ENCODE results near the gene STXBP2. TPM values are rescaled to one million over a fixed set of nuclear protein-coding genes. Genes with fewer than 3 reads are reported as not detected.

STXBP2 gene
- total and polyA plus RNA-seq, 4 experiments from 2014 or later = 73.1 to 220 (median 154) TPM

DNA sequence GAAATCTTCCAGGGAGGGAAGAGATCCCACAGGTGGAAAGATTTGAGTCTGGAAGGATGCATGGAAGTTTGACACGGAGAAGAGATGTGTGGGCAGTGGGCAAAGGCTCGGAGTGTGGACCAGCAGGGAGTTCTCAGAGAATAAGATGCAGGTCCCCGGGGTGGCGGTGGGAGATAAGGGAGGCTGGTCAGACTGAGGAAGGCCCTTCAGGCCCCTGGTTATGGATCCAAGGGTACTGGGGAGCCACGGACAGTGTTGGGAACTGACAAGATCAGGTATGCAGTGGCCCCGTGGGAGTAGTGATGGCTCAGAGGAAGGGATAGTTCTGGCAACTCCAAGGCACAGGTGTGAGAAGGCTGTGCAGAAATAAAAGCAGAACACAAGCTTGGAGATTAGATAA, 38.7 kb upstream of the STXBP2 start:
- intact Hi-C loops (cut with micrococcal nuclease) = no loop called here
- Histone ChIP-seq H3K4me1 (ENCODE audit: insufficient read depth, low read length) (peaks cover 11% of the 10 kb centered on the region), H3K4me3 (ENCODE audit: low read length in 2 of 2) (no peak overlapping the region), H3K27me3 (ENCODE audit: insufficient read depth, low read length) (peaks cover 6% of the 10 kb centered on the region), H3K9me3 (ENCODE audit: control insufficient read depth in 1 of 2, low read length in 2 of 2) (no peaks in the 10 kb centered on the region), H3K36me3 (ENCODE audit: insufficient read depth, low read length) (no peaks in the 10 kb centered on the region), H3K27ac (ENCODE audit: low read depth, low read length) (no peak overlapping the region)
- DNase-seq = no peak
- Mint-ChIP-seq H3K4me1 (peaks cover 3 to 6% (median 4%) of the 10 kb centered on the region in 4 donors), H3K27me3 (peaks cover 22 to 30% of the 10 kb centered on the region in 2 donors), H3K4me3 (peak overlapping the region in 2 of 8 donors; percentile 2 to 39), H3K9me3 (no peaks in the 10 kb centered on the region), H3K36me3 (peaks cover 0 to 3% of the 10 kb centered on the region in 2 donors), H3K27ac (no peak overlapping the region)
- ChIA-PET CTCF (ENCODE audit: partially characterized antibody) (interaction anchor here (1.1 kb wide), 1 partner anchor 30 kb away, joined by 3 read pairs; no protein-coding TSS in a partner anchor), POLR2A (ENCODE audit: partially characterized antibody) (no interaction called here)

GRCh38 chr19:7600721-7601120, 36.2 kb upstream of the STXBP2 start:
- no peak overlapping the region for H3K4me3 ChIP-seq (ENCODE audit: low read length in 2 of 2)
- H3K36me3 Mint-ChIP-seq = peaks cover 0 to 3% of the 10 kb centered on the region in 2 donors
- peaks cover 0 to 2% (median 0%) of the 10 kb centered on the region in 8 donors for H3K9me3 Mint-ChIP-seq
- peaks cover 6% of the 10 kb centered on the region for H3K27me3 ChIP-seq (ENCODE audit: insufficient read depth, low read length)
- H3K27me3 Mint-ChIP-seq = peaks cover 14 to 25% of the 10 kb centered on the region in 2 donors
- no peaks in the 10 kb centered on the region for H3K9me3 ChIP-seq (ENCODE audit: control insufficient read depth in 1 of 2, low read length in 2 of 2)
- intact Hi-C loops (cut with micrococcal nuclease) = no loop called here
- H3K36me3 ChIP-seq (ENCODE audit: insufficient read depth, low read length) = no peaks in the 10 kb centered on the region
- no peak overlapping the region for H3K4me3 Mint-ChIP-seq
- no peak overlapping the region for H3K27ac Mint-ChIP-seq
- H3K4me1 ChIP-seq (ENCODE audit: insufficient read depth, low read length) = peaks cover 8% of the 10 kb centered on the region
- no peak overlapping the region for H3K27ac ChIP-seq (ENCODE audit: low read depth, low read length)
- H3K4me1 Mint-ChIP-seq = peaks cover 0 to 2% (median under 1%) of the 10 kb centered on the region in 4 donors
- no peak for DNase-seq
- CTCF ChIA-PET (ENCODE audit: partially characterized antibody) = no interaction called here
- POLR2A ChIA-PET (ENCODE audit: partially characterized antibody) = no interaction called here

DNA sequence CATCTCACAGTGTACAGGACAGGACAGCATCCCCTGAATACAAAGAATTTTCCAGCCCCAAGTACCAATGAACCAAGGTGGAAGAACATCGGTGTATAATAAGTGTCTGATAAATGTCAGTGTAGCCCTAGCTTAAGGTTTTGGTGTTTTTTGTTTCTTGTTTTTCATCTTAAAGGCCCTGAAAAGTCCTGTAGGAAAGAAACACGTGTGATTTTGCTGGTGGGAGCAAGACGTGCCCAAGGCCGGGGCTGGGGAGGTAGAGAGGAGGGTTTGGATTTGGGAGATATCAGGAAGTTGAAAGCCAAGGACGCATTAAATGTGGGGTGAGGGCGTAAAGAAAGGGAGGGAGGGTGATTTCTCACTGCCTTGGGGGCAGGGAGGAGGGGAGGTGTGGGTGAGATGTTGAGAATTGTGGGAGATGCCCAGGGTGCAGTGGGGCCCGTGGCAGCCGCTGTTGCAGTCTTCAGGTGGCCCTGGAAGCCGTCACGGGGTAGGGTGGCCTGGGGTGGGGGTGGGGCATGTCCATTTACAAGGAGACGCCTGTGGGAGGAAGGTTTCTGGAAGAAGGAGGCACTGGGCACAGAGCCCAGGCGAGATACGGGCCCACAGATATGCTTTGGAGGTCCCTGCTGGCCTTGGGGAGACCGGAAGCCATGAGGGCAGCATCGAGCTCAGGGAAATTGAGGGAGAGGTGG, 34.5 kb upstream of the STXBP2 start:
- no peak overlapping the region for H3K4me3 ChIP-seq (ENCODE audit: low read length in 2 of 2)
- no peak overlapping the region for H3K27ac ChIP-seq (ENCODE audit: low read depth, low read length)
- Mint-ChIP-seq H3K36me3 (peaks cover 0 to 3% of the 10 kb centered on the region in 2 donors), H3K4me3 (no peak overlapping the region), H3K9me3 (peaks cover 0 to 2% (median 0%) of the 10 kb centered on the region in 8 donors), H3K27me3 (peaks cover 10 to 21% of the 10 kb centered on the region in 2 donors), H3K4me1 (peaks cover 0 to 2% (median under 1%) of the 10 kb centered on the region in 4 donors), H3K27ac (no peak overlapping the region)
- DNase-seq = no peak
- POLR2A ChIA-PET (ENCODE audit: partially characterized antibody) = no interaction called here
- H3K27me3 ChIP-seq (ENCODE audit: insufficient read depth, low read length) = no peaks in the 10 kb centered on the region
- CTCF ChIA-PET (ENCODE audit: partially characterized antibody) = no interaction called here
- H3K36me3 ChIP-seq (ENCODE audit: insufficient read depth, low read length) = no peaks in the 10 kb centered on the region
- no peaks in the 10 kb centered on the region for H3K9me3 ChIP-seq (ENCODE audit: control insufficient read depth in 1 of 2, low read length in 2 of 2)
- H3K4me1 ChIP-seq (ENCODE audit: insufficient read depth, low read length) = no peaks in the 10 kb centered on the region
- intact Hi-C loops (cut with micrococcal nuclease) = no loop called here

- no peaks in the 10 kb centered on the region for H3K9me3 ChIP-seq (ENCODE audit: control insufficient read depth in 1 of 2, low read length in 2 of 2)
- no peak overlapping the region for H3K4me3 ChIP-seq (ENCODE audit: low read length in 2 of 2)
- CTCF ChIA-PET (ENCODE audit: partially characterized antibody) = no interaction called here
- no peak overlapping the region for H3K27ac ChIP-seq (ENCODE audit: low read depth, low read length)
- Mint-ChIP-seq H3K27ac (no peak overlapping the region), H3K4me3 (peak overlapping the region in 1 of 8 donors; percentile 36), H3K9me3 (peaks cover 0 to 2% (median 0%) of the 10 kb centered on the region in 8 donors), H3K4me1 (peaks cover 0 to 2% (median under 1%) of the 10 kb centered on the region in 4 donors), H3K36me3 (peaks cover 0 to 3% of the 10 kb centered on the region in 2 donors), H3K27me3 (peaks cover 4 to 15% of the 10 kb centered on the region in 2 donors)
- no peaks in the 10 kb centered on the region for H3K27me3 ChIP-seq (ENCODE audit: insufficient read depth, low read length)
- POLR2A ChIA-PET (ENCODE audit: partially characterized antibody) = no interaction called here
- no peak for DNase-seq
- intact Hi-C loops (cut with micrococcal nuclease) = no loop called here
- H3K36me3 ChIP-seq (ENCODE audit: insufficient read depth, low read length) = no peaks in the 10 kb centered on the region
- H3K4me1 ChIP-seq (ENCODE audit: insufficient read depth, low read length) = no peaks in the 10 kb centered on the region
These were observed 33.9 kb upstream of the STXBP2 start for GRCh38 chr19:7602935-7603497.

GRCh38 chr19:7603919-7604318, 33.0 kb upstream of the STXBP2 start:
- no peaks in the 10 kb centered on the region for H3K9me3 ChIP-seq (ENCODE audit: control insufficient read depth in 1 of 2, low read length in 2 of 2)
- H3K36me3 Mint-ChIP-seq = no peaks in the 10 kb centered on the region
- no peaks in the 10 kb centered on the region for H3K27me3 ChIP-seq (ENCODE audit: insufficient read depth, low read length)
- H3K4me1 Mint-ChIP-seq = peaks cover 0 to 4% (median under 1%) of the 10 kb centered on the region in 4 donors
- peaks cover 0 to 2% (median 0%) of the 10 kb centered on the region in 8 donors for H3K9me3 Mint-ChIP-seq
- H3K27ac ChIP-seq (ENCODE audit: low read depth, low read length) = no peak overlapping the region
- ChIA-PET CTCF (ENCODE audit: partially characterized antibody) (interaction anchor here (1.5 kb wide), 1 partner anchor 35 kb away, joined by 4 read pairs; no protein-coding TSS in a partner anchor), POLR2A (ENCODE audit: partially characterized antibody) (interaction anchor here (1.0 kb wide), 1 partner anchor 20 kb away, joined by 3 read pairs; no protein-coding TSS in a partner anchor)
- intact Hi-C loops (cut with micrococcal nuclease) = no loop called here
- no peak for DNase-seq
- H3K36me3 ChIP-seq (ENCODE audit: insufficient read depth, low read length) = no peaks in the 10 kb centered on the region
- H3K4me3 ChIP-seq (ENCODE audit: low read length in 2 of 2) = no peak overlapping the region
- no peak overlapping the region for H3K4me3 Mint-ChIP-seq
- peaks cover 0 to 8% of the 10 kb centered on the region in 2 donors for H3K27me3 Mint-ChIP-seq
- H3K27ac Mint-ChIP-seq = no peak overlapping the region
- H3K4me1 ChIP-seq (ENCODE audit: insufficient read depth, low read length) = no peaks in the 10 kb centered on the region

DNA sequence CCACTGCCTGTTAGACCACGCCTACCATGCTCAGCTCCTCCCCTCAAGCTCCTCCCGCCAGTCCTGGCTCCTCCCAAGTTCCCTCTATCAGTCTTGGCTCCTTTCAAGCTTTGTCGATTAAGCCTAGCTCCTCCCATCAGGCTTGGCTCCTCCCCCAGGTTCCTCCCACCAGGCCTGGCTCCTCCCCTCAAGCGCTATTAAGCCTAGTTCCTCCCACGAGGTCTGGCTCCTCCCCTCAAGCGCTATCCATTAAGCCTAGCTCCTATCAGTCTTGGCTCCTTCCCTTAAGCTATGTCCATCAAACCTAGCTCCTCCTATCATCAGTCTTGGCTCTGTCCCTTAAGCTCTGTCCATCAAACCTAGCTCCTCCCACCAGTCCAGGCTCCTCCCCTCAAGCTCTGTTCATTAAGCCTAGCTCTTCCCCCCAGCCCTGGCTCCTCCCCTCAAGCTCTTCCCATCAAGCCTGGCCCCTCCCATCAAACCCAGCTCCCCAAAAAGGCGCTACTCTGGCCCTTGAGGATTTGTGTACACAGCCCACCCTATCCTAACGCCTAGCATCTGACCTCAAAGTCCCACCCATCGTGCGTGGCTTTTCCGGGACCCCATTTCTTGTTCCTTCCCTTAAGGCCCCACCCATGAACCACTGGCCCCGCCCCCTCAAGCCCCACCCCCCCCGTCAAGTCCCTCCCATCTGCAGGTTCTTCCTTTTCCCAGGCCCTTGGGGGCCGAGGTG, 31.3 kb upstream of the STXBP2 start:
- H3K27me3 Mint-ChIP-seq = peaks cover 0 to 7% of the 10 kb centered on the region in 2 donors
- Histone ChIP-seq H3K4me1 (ENCODE audit: insufficient read depth, low read length) (no peaks in the 10 kb centered on the region), H3K4me3 (ENCODE audit: low read length in 2 of 2) (no peak overlapping the region), H3K27ac (ENCODE audit: low read depth, low read length) (no peak overlapping the region), H3K9me3 (ENCODE audit: control insufficient read depth in 1 of 2, low read length in 2 of 2) (no peaks in the 10 kb centered on the region), H3K36me3 (ENCODE audit: insufficient read depth, low read length) (no peaks in the 10 kb centered on the region), H3K27me3 (ENCODE audit: insufficient read depth, low read length) (no peaks in the 10 kb centered on the region)
- peaks cover 0 to 4% (median under 1%) of the 10 kb centered on the region in 4 donors for H3K4me1 Mint-ChIP-seq
- ChIA-PET CTCF (ENCODE audit: partially characterized antibody) (interaction anchor here (1.2 to 1.6 kb wide), 2 partner anchors 13 to 194 kb away, joined by 3 read pairs; no protein-coding TSS in a partner anchor), POLR2A (ENCODE audit: partially characterized antibody) (interaction anchor here (0.5 kb wide), 1 partner anchor 12 kb away, joined by 3 read pairs; no protein-coding TSS in a partner anchor)
- peaks cover 0 to 2% (median 0%) of the 10 kb centered on the region in 8 donors for H3K9me3 Mint-ChIP-seq
- H3K27ac Mint-ChIP-seq = peak overlapping the region in 1 of 7 donors; percentile 71
- no peak overlapping the region for H3K4me3 Mint-ChIP-seq
- H3K36me3 Mint-ChIP-seq = no peaks in the 10 kb centered on the region
- no peak for DNase-seq
- intact Hi-C loops (cut with micrococcal nuclease) = no loop called here

GRCh38 chr19:7606289-7606688, 30.6 kb upstream of the STXBP2 start:
- ChIA-PET CTCF (ENCODE audit: partially characterized antibody) (interaction anchor here (1.6 kb wide), 1 partner anchor 193 kb away, joined by 3 read pairs; no protein-coding TSS in a partner anchor), POLR2A (ENCODE audit: partially characterized antibody) (interaction anchor here (0.5 kb wide), 1 partner anchor 12 kb away, joined by 3 read pairs; no protein-coding TSS in a partner anchor)
- Mint-ChIP-seq H3K4me3 (no peak overlapping the region), H3K9me3 (peaks cover 0 to 2% (median 0%) of the 10 kb centered on the region in 8 donors), H3K4me1 (peaks cover 0 to 4% (median under 1%) of the 10 kb centered on the region in 4 donors), H3K27me3 (peaks cover 0 to 7% of the 10 kb centered on the region in 2 donors), H3K27ac (no peak overlapping the region), H3K36me3 (no peaks in the 10 kb centered on the region)
- Histone ChIP-seq H3K4me1 (ENCODE audit: insufficient read depth, low read length) (no peaks in the 10 kb centered on the region), H3K27ac (ENCODE audit: low read depth, low read length) (no peak overlapping the region), H3K9me3 (ENCODE audit: control insufficient read depth in 1 of 2, low read length in 2 of 2) (no peaks in the 10 kb centered on the region), H3K4me3 (ENCODE audit: low read length in 2 of 2) (no peak overlapping the region), H3K27me3 (ENCODE audit: insufficient read depth, low read length) (no peaks in the 10 kb centered on the region), H3K36me3 (ENCODE audit: insufficient read depth, low read length) (no peaks in the 10 kb centered on the region)
- intact Hi-C loops (cut with micrococcal nuclease) = no loop called here
- DNase-seq = no peak

Data from CD4-positive, alpha-beta memory T cell (primary cell).